K562 (cell line): ENCODE measurements around the gene RHBDD1. TPM values are rescaled to one million over a fixed set of nuclear protein-coding genes. Genes with fewer than 3 reads are reported as not detected.

Experiments used
- KDM5B ChIP-seq: fragments of 200-600 bp; sonication (generic); IDR thresholded peaks from 2 replicates; pipeline ENCODE4 v1.6.1; 2012; ENCODE audit warnings: low read depth, mild to moderate bottlenecking, moderate library complexity, low read length, control low read depth, inconsistent platforms; ENCODE audit not compliant: insufficient replicate concordance
- NR3C1 ChIP-seq: sonication (generic); formaldehyde crosslinking; IDR thresholded peaks from 2 replicates; pipeline ENCODE4 v1.8.1; 2022; ENCODE audit warnings: missing genetic modification reagents
- RAD21 ChIP-seq, 2 experiments: fragments of 250-450 bp in 1 of 2; fragments of 450-650 bp in 1 of 2; sonication (Bioruptor Pico) in 1 of 2; formaldehyde crosslinking in 1 of 2; IDR thresholded peaks in 1 of 2; conservative IDR thresholded peaks in 1 of 2; 2 replicates each; pipeline versions ENCODE4 v1.4.0 to v1.8.0; 2020 to 2022; ENCODE audit warnings: mild to moderate bottlenecking in 2 of 2, moderate library complexity in 1 of 2
- SOX6 ChIP-seq: fragments of 450-650 bp; IDR thresholded peaks from 2 replicates; pipeline ENCODE4 v1.6.1; 2014; ENCODE audit warnings: mild to moderate bottlenecking
- TAF7 ChIP-seq: fragments of 450-650 bp; IDR thresholded peaks from 2 replicates; pipeline ENCODE4 v1.6.1; 2016; ENCODE audit warnings: missing genetic modification characterization, missing compliant biosample characterization
- TARDBP ChIP-seq: fragments of 450-650 bp; IDR thresholded peaks from 2 replicates; pipeline ENCODE4 v1.6.1; 2016
- TOE1 ChIP-seq, 2 experiments: fragments of 450-650 bp in 1 of 2; sonication (generic) in 1 of 2; formaldehyde crosslinking in 1 of 2; IDR thresholded peaks; 2 replicates each; pipeline versions ENCODE4 v1.7.1 to v1.8.0; 2016 to 2022; ENCODE audit warnings: borderline replicate concordance in 2 of 2, mild to moderate bottlenecking in 2 of 2, antibody characterized with exemption in 1 of 2, inconsistent platforms in 1 of 2, low read depth in 1 of 2, missing genetic modification reagents in 1 of 2, moderate library complexity in 1 of 2
- ZC3H8 ChIP-seq: fragments of 450-650 bp; IDR thresholded peaks from 2 replicates; pipeline ENCODE4 v1.6.1; 2017
- ZNF41 ChIP-seq: fragments of 250-450 bp; sonication (Bioruptor Pico); conservative IDR thresholded peaks from 2 replicates; pipeline ENCODE4 v1.4.0; 2020; ENCODE audit warnings: mild to moderate bottlenecking
- ZNF57 ChIP-seq: fragments of 450-650 bp; formaldehyde crosslinking; IDR thresholded peaks from 2 replicates; pipeline ENCODE4 v1.4.0; 2020; ENCODE audit warnings: mild to moderate bottlenecking, moderate library complexity
- ZNF668 ChIP-seq: fragments of 250-450 bp; sonication (Bioruptor Pico); IDR thresholded peaks from 2 replicates; pipeline ENCODE4 v1.8.0; 2022; ENCODE audit warnings: mild to moderate bottlenecking, inconsistent platforms
- polyA plus RNA-seq, 8 experiments: library from polyadenylated mRNA; depleted of rRNA in 4 of 8; stranded (reverse) in 5 of 8; unstranded in 3 of 8; fragments of >200 nt; fragmentation: Nextera tagmentation in 2 of 8; fragmentation: Illumina TruSeq in 1 of 8; extraction: Ambion mirVana in 2 of 8; extraction: Trizol in 1 of 8; gene quantifications; 2 replicates each; pipeline versions ENCODE4 v1.2.1 to v1.2.3, GENCODE V29; 2011 to 2014; ENCODE audit warnings: inconsistent platforms in 1 of 8, missing spikeins in 1 of 8
- total RNA-seq, 7 experiments: library from RNA; depleted of rRNA in 6 of 7; stranded (reverse); fragments of >200 nt in 6 of 7; fragmentation: Illumina TruSeq in 2 of 7; extraction: Trizol in 2 of 7; gene quantifications; 2 replicates each; pipeline versions ENCODE4 v1.2.1 to v1.2.3, GENCODE V29; 2011 to 2021; ENCODE audit warnings: low replicate concordance in 1 of 7
- TF ChIP-seq, protein P1 (sequence below): fragments of 250-450 bp; sonication (Bioruptor Pico); IDR thresholded peaks from 2 replicates; pipeline ENCODE4 v1.8.0; 2022; ENCODE audit warnings: inconsistent platforms
- TF ChIP-seq, protein P2 (sequence below): fragments of 450-650 bp; IDR thresholded peaks from 2 replicates; pipeline ENCODE4 v1.7.0; 2016; ENCODE audit warnings: borderline replicate concordance
- TF ChIP-seq, protein P3 (sequence below): fragments of 450-650 bp; IDR thresholded peaks from 2 replicates; pipeline ENCODE4 v1.6.1; 2016; ENCODE audit warnings: missing biosample characterization, missing genetic modification characterization
- TF ChIP-seq, protein P4 (sequence below): sonication (generic); IDR thresholded peaks from 2 replicates; pipeline ENCODE4 v1.6.1; 2016
- TF ChIP-seq, protein P5 (sequence below), 2 experiments: fragments of 450-650 bp; conservative IDR thresholded peaks; 2 replicates each; pipeline ENCODE4 v1.6.1; 2017; ENCODE audit warnings: mild to moderate bottlenecking in 2 of 2, moderate library complexity in 2 of 2

Gene RHBDD1
- total and polyA plus RNA-seq, 9 of the 15 experiments (the other 6 are each of a cell fraction or from before 2014, with no cell fraction given) = 4.8 to 34.8 (median 15.6) TPM

DNA sequence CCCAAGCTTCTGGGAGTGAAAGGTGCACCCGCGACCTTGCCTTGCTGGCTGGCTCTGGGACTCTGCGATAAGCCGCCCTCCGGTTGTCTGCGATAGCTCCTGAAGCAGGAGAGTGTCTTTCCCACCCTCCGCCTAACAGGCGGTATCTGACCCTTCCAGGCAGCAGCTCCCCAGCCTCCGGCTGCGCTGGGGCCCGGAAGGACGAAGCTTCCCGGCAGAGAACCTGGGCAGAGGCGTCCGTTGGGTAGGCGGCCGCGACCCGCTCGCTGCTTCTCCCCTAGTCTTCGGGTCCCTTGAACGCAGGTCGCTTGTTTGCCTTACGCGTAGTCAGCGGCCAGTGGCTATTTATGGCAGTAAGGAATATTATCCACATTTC is 446 bp upstream of the RHBDD1 start (continued):
- TF ChIP-seq, protein P1, sequence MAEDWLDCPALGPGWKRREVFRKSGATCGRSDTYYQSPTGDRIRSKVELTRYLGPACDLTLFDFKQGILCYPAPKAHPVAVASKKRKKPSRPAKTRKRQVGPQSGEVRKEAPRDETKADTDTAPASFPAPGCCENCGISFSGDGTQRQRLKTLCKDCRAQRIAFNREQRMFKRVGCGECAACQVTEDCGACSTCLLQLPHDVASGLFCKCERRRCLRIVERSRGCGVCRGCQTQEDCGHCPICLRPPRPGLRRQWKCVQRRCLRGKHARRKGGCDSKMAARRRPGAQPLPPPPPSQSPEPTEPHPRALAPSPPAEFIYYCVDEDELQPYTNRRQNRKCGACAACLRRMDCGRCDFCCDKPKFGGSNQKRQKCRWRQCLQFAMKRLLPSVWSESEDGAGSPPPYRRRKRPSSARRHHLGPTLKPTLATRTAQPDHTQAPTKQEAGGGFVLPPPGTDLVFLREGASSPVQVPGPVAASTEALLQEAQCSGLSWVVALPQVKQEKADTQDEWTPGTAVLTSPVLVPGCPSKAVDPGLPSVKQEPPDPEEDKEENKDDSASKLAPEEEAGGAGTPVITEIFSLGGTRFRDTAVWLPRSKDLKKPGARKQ (CRISPR knock-in tag) = no peak
- TF ChIP-seq NR3C1 = no peak
- no peak for TF ChIP-seq ZNF668 (CRISPR knock-in tag)
- TF ChIP-seq TARDBP = no peak
- TF ChIP-seq, protein P2, sequence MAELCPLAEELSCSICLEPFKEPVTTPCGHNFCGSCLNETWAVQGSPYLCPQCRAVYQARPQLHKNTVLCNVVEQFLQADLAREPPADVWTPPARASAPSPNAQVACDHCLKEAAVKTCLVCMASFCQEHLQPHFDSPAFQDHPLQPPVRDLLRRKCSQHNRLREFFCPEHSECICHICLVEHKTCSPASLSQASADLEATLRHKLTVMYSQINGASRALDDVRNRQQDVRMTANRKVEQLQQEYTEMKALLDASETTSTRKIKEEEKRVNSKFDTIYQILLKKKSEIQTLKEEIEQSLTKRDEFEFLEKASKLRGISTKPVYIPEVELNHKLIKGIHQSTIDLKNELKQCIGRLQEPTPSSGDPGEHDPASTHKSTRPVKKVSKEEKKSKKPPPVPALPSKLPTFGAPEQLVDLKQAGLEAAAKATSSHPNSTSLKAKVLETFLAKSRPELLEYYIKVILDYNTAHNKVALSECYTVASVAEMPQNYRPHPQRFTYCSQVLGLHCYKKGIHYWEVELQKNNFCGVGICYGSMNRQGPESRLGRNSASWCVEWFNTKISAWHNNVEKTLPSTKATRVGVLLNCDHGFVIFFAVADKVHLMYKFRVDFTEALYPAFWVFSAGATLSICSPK = no peak
- no peak for TF ChIP-seq ZNF41 (CRISPR knock-in tag)
- no peak for TF ChIP-seq ZC3H8
- TF ChIP-seq, protein P3, sequence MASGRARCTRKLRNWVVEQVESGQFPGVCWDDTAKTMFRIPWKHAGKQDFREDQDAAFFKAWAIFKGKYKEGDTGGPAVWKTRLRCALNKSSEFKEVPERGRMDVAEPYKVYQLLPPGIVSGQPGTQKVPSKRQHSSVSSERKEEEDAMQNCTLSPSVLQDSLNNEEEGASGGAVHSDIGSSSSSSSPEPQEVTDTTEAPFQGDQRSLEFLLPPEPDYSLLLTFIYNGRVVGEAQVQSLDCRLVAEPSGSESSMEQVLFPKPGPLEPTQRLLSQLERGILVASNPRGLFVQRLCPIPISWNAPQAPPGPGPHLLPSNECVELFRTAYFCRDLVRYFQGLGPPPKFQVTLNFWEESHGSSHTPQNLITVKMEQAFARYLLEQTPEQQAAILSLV (tag) = no peak
- no peak for TF ChIP-seq RAD21 (CRISPR knock-in tag; conservative IDR thresholded peaks at IDR 0.05 in 1 of 2, IDR thresholded peaks at IDR 0.05 in 1 of 2)
- TF ChIP-seq, protein P4, sequence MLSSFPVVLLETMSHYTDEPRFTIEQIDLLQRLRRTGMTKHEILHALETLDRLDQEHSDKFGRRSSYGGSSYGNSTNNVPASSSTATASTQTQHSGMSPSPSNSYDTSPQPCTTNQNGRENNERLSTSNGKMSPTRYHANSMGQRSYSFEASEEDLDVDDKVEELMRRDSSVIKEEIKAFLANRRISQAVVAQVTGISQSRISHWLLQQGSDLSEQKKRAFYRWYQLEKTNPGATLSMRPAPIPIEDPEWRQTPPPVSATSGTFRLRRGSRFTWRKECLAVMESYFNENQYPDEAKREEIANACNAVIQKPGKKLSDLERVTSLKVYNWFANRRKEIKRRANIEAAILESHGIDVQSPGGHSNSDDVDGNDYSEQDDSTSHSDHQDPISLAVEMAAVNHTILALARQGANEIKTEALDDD = peak; percentile 15; the same call in 1 of the 2 replicates
- no peak for TF ChIP-seq KDM5B
- TF ChIP-seq TAF7 = no peak
- TF ChIP-seq TOE1 (IDR thresholded peaks at IDR 0.05; ENCODE audit: borderline replicate concordance) = 0 out of 2 replicates have a peak, but pooled peaks have one; percentile 8
- TF ChIP-seq TOE1 (CRISPR knock-in tag; IDR thresholded peaks at IDR 0.05; ENCODE audit: borderline replicate concordance, low read depth) = no peak
- TF ChIP-seq SOX6 = peak; percentile 80
- TF ChIP-seq, protein P5, sequence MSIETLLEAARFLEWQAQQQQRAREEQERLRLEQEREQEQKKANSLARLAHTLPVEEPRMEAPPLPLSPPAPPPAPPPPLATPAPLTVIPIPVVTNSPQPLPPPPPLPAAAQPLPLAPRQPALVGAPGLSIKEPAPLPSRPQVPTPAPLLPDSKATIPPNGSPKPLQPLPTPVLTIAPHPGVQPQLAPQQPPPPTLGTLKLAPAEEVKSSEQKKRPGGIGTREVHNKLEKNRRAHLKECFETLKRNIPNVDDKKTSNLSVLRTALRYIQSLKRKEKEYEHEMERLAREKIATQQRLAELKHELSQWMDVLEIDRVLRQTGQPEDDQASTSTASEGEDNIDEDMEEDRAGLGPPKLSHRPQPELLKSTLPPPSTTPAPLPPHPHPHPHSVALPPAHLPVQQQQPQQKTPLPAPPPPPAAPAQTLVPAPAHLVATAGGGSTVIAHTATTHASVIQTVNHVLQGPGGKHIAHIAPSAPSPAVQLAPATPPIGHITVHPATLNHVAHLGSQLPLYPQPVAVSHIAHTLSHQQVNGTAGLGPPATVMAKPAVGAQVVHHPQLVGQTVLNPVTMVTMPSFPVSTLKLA (conservative IDR thresholded peaks at IDR 0.05) = no peak
- TF ChIP-seq ZNF57 (CRISPR knock-in tag) = no peak
